Endothelial cell of umbilical vein (primary cell): ENCODE data around the gene HDHD2. TPM values are rescaled to one million over a fixed set of nuclear protein-coding genes. Genes with fewer than 3 reads are reported as not detected.
A peak's percentile ranks its signal among the peaks of the same experiment; 100 is the strongest.
"Not testable (repeated sequence)": the region's sequence is repeated elsewhere in the genome, so short reads cannot be mapped to it uniquely, and the experiment has no call there.

ENCODE experiments used
- Bru-seq: library from RNA; stranded (reverse); fragments of 400-500 nt; gene quantifications from one replicate; lab custom pipeline; 2021; lab: Mats Ljungman, UMichigan
- BruChase-seq, 2 experiments: library from RNA; stranded (reverse); fragments of 400-500 nt; gene quantifications; one replicate each; lab custom pipeline; 2021; lab: Mats Ljungman, UMichigan
- BruUV-seq: library from RNA; stranded (reverse); fragments of 400-500 nt; replicated peaks from 2 replicates; lab custom pipeline; 2021; lab: Mats Ljungman, UMichigan
- CTCF ChIA-PET: fragments of 300-600, 350-600 bp; sonication (Branson Sonifier 250); formaldehyde crosslinking; loops from one replicate; lab custom pipeline; 2021; ENCODE audit warnings: antibody characterized with exemption, inconsistent platforms; lab: Charles Lee
- POLR2A ChIA-PET: fragments of 300-600, 350-600 bp; sonication (Branson Sonifier 250); formaldehyde crosslinking; loops from one replicate; lab custom pipeline; 2021; ENCODE audit warnings: antibody characterized with exemption, inconsistent platforms; lab: Charles Lee
- DNase-seq: peaks from one replicate; pipeline ENCODE4 v3.0.0-alpha.2; 2011; ENCODE audit warnings: low read depth, low spot score
- FAIRE-seq: peaks from 2 replicates; lab custom pipeline; 2011; peaks lifted over from hg19 to GRCh38; lab: Jason Lieb, UNC
- H2AFZ ChIP-seq: 2 replicates; pipeline ENCODE4 v1.6.0; 2012; ENCODE audit warnings: low read depth, low read length, control low read depth, inconsistent platforms
- H3K27ac ChIP-seq: 2 replicates; pipeline ENCODE4 v1.5.1; 2011; ENCODE audit warnings: low read depth, mild to moderate bottlenecking, control low read depth, low read length, moderate library complexity; ENCODE audit not compliant: insufficient read depth
- H3K27me3 ChIP-seq, 2 experiments: 2 replicates each; pipeline versions ENCODE4 v1.6.0 to v1.6.1; 2011; ENCODE audit warnings: low read length in 2 of 2, mixed read lengths in 1 of 2; ENCODE audit not compliant: control insufficient read depth in 2 of 2, insufficient read depth in 2 of 2
- H3K36me3 ChIP-seq, 2 experiments: 2 replicates in 1 of 2; 3 replicates in 1 of 2; pipeline ENCODE4 v1.5.1; 2011; ENCODE audit warnings: low read length in 2 of 2, mild to moderate bottlenecking in 1 of 2, moderate library complexity in 1 of 2; ENCODE audit not compliant: control insufficient read depth in 2 of 2, insufficient read depth in 2 of 2; ENCODE audit errors: extremely low read depth in 1 of 2
- H3K4me1 ChIP-seq: 3 replicates; pipeline ENCODE4 v1.5.1; 2011; ENCODE audit warnings: mild to moderate bottlenecking, low read length; ENCODE audit not compliant: control insufficient read depth, insufficient read depth; ENCODE audit errors: extremely low read depth
- H3K4me2 ChIP-seq: 2 replicates; pipeline ENCODE4 v1.6.1; 2011; ENCODE audit warnings: low read length, control low read depth, mixed read lengths; ENCODE audit not compliant: insufficient read depth
- H3K4me3 ChIP-seq, 3 experiments: fragments of 200-600 bp in 1 of 3; sonication (generic), shearing (Covaris generic) in 1 of 3; replicated peaks in 1 of 3; 2 replicates each; pipeline ENCODE4 v1.5.1; 2011 to 2016; ENCODE audit warnings: control low read depth in 3 of 3, low read length in 3 of 3, mild to moderate bottlenecking in 2 of 3, inconsistent platforms in 1 of 3, low read depth in 1 of 3, moderate library complexity in 1 of 3; ENCODE audit not compliant: insufficient read depth in 1 of 3
- H3K79me2 ChIP-seq: 2 replicates; pipeline ENCODE4 v1.6.0; 2012; ENCODE audit warnings: low read length, inconsistent platforms; ENCODE audit not compliant: control insufficient read depth, insufficient read depth
- H3K9ac ChIP-seq: replicated peaks from 2 replicates; pipeline ENCODE3; 2011; ENCODE audit warnings: low read length, control low read depth; ENCODE audit not compliant: insufficient read depth; ENCODE audit errors: extremely low read depth
- H3K9me1 ChIP-seq: replicated peaks from 3 replicates; pipeline ENCODE4 v1.6.0; 2011; ENCODE audit warnings: mild to moderate bottlenecking, low read length; ENCODE audit not compliant: control insufficient read depth, insufficient read depth; ENCODE audit errors: extremely low read depth
- H3K9me3 ChIP-seq: replicated peaks from 2 replicates; pipeline ENCODE4 v1.5.1; 2012; ENCODE audit warnings: low read length, inconsistent platforms; ENCODE audit not compliant: control insufficient read depth, insufficient read depth
- H4K20me1 ChIP-seq: replicated peaks from 2 replicates; pipeline ENCODE3; 2011; ENCODE audit warnings: mild to moderate bottlenecking, low read length; ENCODE audit not compliant: control insufficient read depth, insufficient read depth; ENCODE audit errors: extremely low read depth
- JUN ChIP-seq: IDR thresholded peaks from 2 replicates; pipeline ENCODE4 v1.6.1; 2011; ENCODE audit warnings: borderline replicate concordance, low read depth; ENCODE audit not compliant: insufficient read length, insufficient read depth
- POLR2A ChIP-seq: IDR thresholded peaks from 2 replicates; pipeline ENCODE4 v1.6.1; 2012; ENCODE audit warnings: low read depth, mild to moderate bottlenecking, control low read depth, low read length
- POLR2AphosphoS5 ChIP-seq: IDR thresholded peaks from 2 replicates; pipeline ENCODE4 v1.6.1; 2012; ENCODE audit warnings: low read depth, mild to moderate bottlenecking, control low read depth, low read length, moderate library complexity; ENCODE audit not compliant: insufficient read depth
- dilution Hi-C: fragments of 300-500 bp; cut with MboI; formaldehyde crosslinking; loops from one replicate; pipeline ENCODE4 v1.15.0; 2019; ENCODE audit warnings: low sequenced_read_pairs; ENCODE audit not compliant: extremely low pct_ligation_motif_present
- intact Hi-C: fragments of 100-400 bp; cut with micrococcal nuclease; formaldehyde crosslinking; loops from one replicate; pipeline ENCODE4 v1.10.0; 2022
- long read RNA-seq: library from polyadenylated mRNA; stranded (forward); transcript quantifications from one replicate; pipeline ENCODE4 v2.0.0, GENCODE V29; 2021
- polyA minus RNA-seq, 3 experiments: library from RNA; depleted of rRNA, polyadenylated mRNA; stranded (reverse); fragments of >200 nt; gene quantifications; 1 replicate in 1 of 3; 2 replicates in 2 of 3; pipeline ENCODE4 v1.2.3, GENCODE V29; 2011
- polyA plus RNA-seq, 4 experiments: library from polyadenylated mRNA; depleted of rRNA in 3 of 4; stranded (reverse) in 3 of 4; unstranded in 1 of 4; fragments of >200 nt; gene quantifications; 2 replicates each; pipeline versions ENCODE4 v1.2.1 to v1.2.3, GENCODE V29; 2011 to 2012; ENCODE audit warnings: missing spikeins in 1 of 4
- total RNA-seq: library from RNA; stranded (reverse); gene quantifications from 2 replicates; pipeline ENCODE4 v1.2.3, GENCODE V29; 2021

HDHD2 gene
- total RNA-seq (13.7 and 18.7 TPM in 2 replicates), polyA plus RNA-seq (1.5 and 3.5 TPM in 2 replicates), polyA minus RNA-seq (14.2 and 14.9 TPM in 2 replicates), Bru-seq, nascent RNA (percentile 59 among the genes with signal in this experiment), BruChase-seq, experiment 1, labeled RNA remaining after a 6-hour chase (percentile 59 among the genes with signal in this experiment), BruChase-seq, experiment 2, labeled RNA remaining after a 2-hour chase (percentile 58 among the genes with signal in this experiment)
- 5.0 and 6.7 TPM in 2 replicates for polyA plus RNA-seq (2011; cell fraction: cytosol; rRNA removed)
- 7.2 and 9.9 TPM in 2 replicates for polyA plus RNA-seq (2011; cell fraction: nucleus; rRNA removed)
- 10.5 and 14.7 TPM in 2 replicates for polyA plus RNA-seq (2012)
- 10.2 TPM for polyA minus RNA-seq (2011; cell fraction: cytosol; rRNA and poly(A)+ RNA removed)
- 6.0 and 12.9 TPM in 2 replicates for polyA minus RNA-seq (2011; cell fraction: nucleus; rRNA and poly(A)+ RNA removed)
- long read RNA-seq, transcript HDHD2-201 (7 exons, 2,212 nt): major isoform, 32 of 47 reads
- long read RNA-seq, partial matches to known transcripts: 0 of 47 reads
- long read RNA-seq, other reads (novel, unspliced or antisense): 10 of 47 reads

- BruUV-seq: TSS peak; percentile 60
- Histone ChIP-seq H3K27me3 (no peaks in the 10 kb centered on the region), H3K9me1 (no peaks in the 10 kb centered on the region), H3K9ac (peak within 1 kb of the TSS; percentile 62), H3K36me3 (peaks cover 1 to 3% of the 10 kb centered on the region in 2 experiments), H3K27ac (peak within 1 kb of the TSS; percentile 63), H3K79me2 (peaks cover 17% of the 10 kb centered on the region), H3K9me3 (no peaks in the 10 kb centered on the region), H3K4me2 (peak within 1 kb of the TSS; percentile 80), H3K4me1 (peaks cover 15% of the 10 kb centered on the region), H3K4me3 (peak within 1 kb of the TSS; percentile 45 to 72 (median 57)), H4K20me1 (no peaks in the 10 kb centered on the region), H2AFZ (peak within 1 kb of the TSS; percentile 73)
- dilution Hi-C loops: no loop called here
- ChIA-PET POLR2A (interaction anchor here (0.5 to 0.7 kb wide), 3 partner anchors 15 to 1404 kb away, joined by 3 to 6 read pairs (median 3); no protein-coding TSS in a partner anchor), CTCF (interaction anchor here (0.9 to 2.1 kb wide), 6 partner anchors 8 to 606 kb away, joined by 3 to 17 read pairs (median 6); no protein-coding TSS in a partner anchor)
- DNase-seq (peak; percentile 82), FAIRE-seq (peak; percentile 92)
- intact Hi-C loops: loop anchor here (1.0 kb wide), 2 partner anchors 26 to 50 kb away; partner anchors contain the start of gene IER3IP1
- TF ChIP-seq JUN (no peak), POLR2AphosphoS5 (peak; percentile 98), POLR2A (peak; percentile 95)
These were observed at the start of gene HDHD2 for GRCh38 chr18:47150029-47150823. TSS of gene HDHD2 (minus strand) at chr18:47150500. CDS start at chr18:47136439, 14,061 bp downstream.

GRCh38 chr18:47195961-47196360 is 45.7 kb upstream of the HDHD2 start:
- H3K27ac ChIP-seq, H3K36me3 ChIP-seq, DNase-seq, H3K79me2 ChIP-seq, H3K27me3 ChIP-seq, H4K20me1 ChIP-seq, H3K4me3 ChIP-seq, FAIRE-seq, H3K9me3 ChIP-seq, H3K4me1 ChIP-seq, dilution Hi-C loops, H3K9ac ChIP-seq, CTCF ChIA-PET, H3K4me2 ChIP-seq, POLR2A ChIA-PET, H2AFZ ChIP-seq, H3K9me1 ChIP-seq, BruUV-seq, intact Hi-C loops: not testable (repeated sequence)
